Mesendoderm (in vitro differentiated cells): Measurements from ENCODE around the gene ZBTB46.

Experiments used
- DNase-seq: peaks from one replicate; pipeline ENCODE4 v3.0.0; 2013
- H2AK5ac ChIP-seq: 2 replicates; pipeline ENCODE4 v1.6.1; 2013; ENCODE audit warnings: low read length, inconsistent platforms
- H2BK120ac ChIP-seq: 2 replicates; pipeline ENCODE4 v1.6.1; 2013; ENCODE audit warnings: low read depth, mild to moderate bottlenecking, low read length, moderate library complexity, mixed read lengths
- H2BK15ac ChIP-seq: replicated peaks from 2 replicates; pipeline ENCODE4 v1.6.1; 2013; ENCODE audit warnings: low read depth, mild to moderate bottlenecking, moderate library complexity
- H2BK5ac ChIP-seq: 2 replicates; pipeline ENCODE4 v1.6.1; 2013; ENCODE audit warnings: low read length, inconsistent platforms
- H3K18ac ChIP-seq: 2 replicates; pipeline ENCODE4 v1.6.1; 2013; ENCODE audit warnings: mild to moderate bottlenecking, low read length, mixed read lengths
- H3K23ac ChIP-seq: one replicate; pipeline ENCODE4 v1.6.1; 2013; ENCODE audit warnings: low read length
- H3K27ac ChIP-seq: 2 replicates; pipeline ENCODE4 v1.5.1; 2013; ENCODE audit warnings: low read depth, mild to moderate bottlenecking, inconsistent platforms, low read length, moderate library complexity
- H3K27me3 ChIP-seq: 2 replicates; pipeline ENCODE4 v1.6.1; 2013; ENCODE audit warnings: low read length, control low read depth, mild to moderate bottlenecking, inconsistent platforms; ENCODE audit not compliant: insufficient read depth, poor library complexity
- H3K36me3 ChIP-seq: 2 replicates; pipeline ENCODE4 v1.6.1; 2013; ENCODE audit warnings: low read length, inconsistent platforms; ENCODE audit not compliant: control insufficient read depth, insufficient read depth
- H3K4ac ChIP-seq: one replicate; pipeline ENCODE4 v1.6.1; 2013; ENCODE audit warnings: low read depth, mild to moderate bottlenecking, low read length, moderate library complexity
- H3K4me1 ChIP-seq: 2 replicates; pipeline ENCODE4 v1.6.1; 2013; ENCODE audit warnings: low read depth, low read length, inconsistent platforms; ENCODE audit not compliant: control insufficient read depth
- H3K4me2 ChIP-seq: 2 replicates; pipeline ENCODE4 v1.6.1; 2013; ENCODE audit warnings: low read length
- H3K4me3 ChIP-seq: 2 replicates; pipeline ENCODE4 v1.5.1; 2013; ENCODE audit warnings: mild to moderate bottlenecking, low read length
- H3K56ac ChIP-seq: one replicate; pipeline ENCODE4 v1.6.1; 2013; ENCODE audit warnings: low read length
- H3K79me1 ChIP-seq: 2 replicates; pipeline ENCODE4 v1.6.1; 2013; ENCODE audit warnings: low read length, inconsistent platforms
- H3K79me2 ChIP-seq: 2 replicates; pipeline ENCODE4 v1.6.1; 2013; ENCODE audit warnings: mild to moderate bottlenecking, low read length; ENCODE audit not compliant: control insufficient read depth, insufficient read depth
- H3K9ac ChIP-seq: 2 replicates; pipeline ENCODE4 v1.6.1; 2013; ENCODE audit warnings: low read length, inconsistent platforms
- H4K5ac ChIP-seq: one replicate; pipeline ENCODE4 v1.6.1; 2013; ENCODE audit warnings: low read length
- H4K8ac ChIP-seq: one replicate; pipeline ENCODE4 v1.6.1; 2013; ENCODE audit warnings: low read depth, mild to moderate bottlenecking, control low read depth, low read length, moderate library complexity
- WGBS: extraction: QIAGEN DNeasy Blood & Tissue Kit; methylation state at CpG from one replicate; pipeline ENCODE4 v1.1.7; 2013; ENCODE audit warnings: low lambda C conversion rate, missing lambda C conversion rate; ENCODE audit not compliant: insufficient coverage; ENCODE audit errors: extremely low coverage; 5-methylcytosine and 5-hydroxymethylcytosine counted together

Gene ZBTB46

GRCh38 chr20:63698739-63699465 lies 132.2 kb downstream of the ZBTB46 start:
- Histone ChIP-seq H3K79me2 (no peaks in the 10 kb centered on the region), H2BK15ac (no peak overlapping the region), H3K23ac (no peak overlapping the region), H3K4ac (no peak overlapping the region), H3K27ac (no peak overlapping the region), H3K9ac (no peak overlapping the region), H3K4me2 (no peak overlapping the region), H2AK5ac (no peak overlapping the region), H3K36me3 (no peaks in the 10 kb centered on the region), H3K4me1 (no peaks in the 10 kb centered on the region), H2BK120ac (no peak overlapping the region), H2BK5ac (no peak overlapping the region), H3K18ac (no peak overlapping the region), H3K56ac (peak overlapping the region; percentile 25), H4K5ac (no peak overlapping the region), H4K8ac (no peak overlapping the region), H3K27me3 (no peaks in the 10 kb centered on the region), H3K4me3 (no peak overlapping the region), H3K79me1 (no peaks in the 10 kb centered on the region)
- no CpG with 5 or more reads among the region's 19 CpGs for WGBS
- DNase-seq: peak; percentile 52

- no CpG with 5 or more reads among the region's 40 CpGs for WGBS
- no peaks in the 10 kb centered on the region for H3K79me2 ChIP-seq
- H3K18ac ChIP-seq: no peak overlapping the region
- no peak overlapping the region for H4K8ac ChIP-seq
- DNase-seq: no peak
- H3K27ac ChIP-seq: no peak overlapping the region
- H3K4me2 ChIP-seq: no peak overlapping the region
- H3K56ac ChIP-seq: no peak overlapping the region
- H3K27me3 ChIP-seq: no peaks in the 10 kb centered on the region
- H3K23ac ChIP-seq: no peak overlapping the region
- H2BK120ac ChIP-seq: no peak overlapping the region
- H3K9ac ChIP-seq: no peak overlapping the region
- H2BK5ac ChIP-seq: no peak overlapping the region
- no peak overlapping the region for H4K5ac ChIP-seq
- no peak overlapping the region for H2AK5ac ChIP-seq
- no peaks in the 10 kb centered on the region for H3K36me3 ChIP-seq
- no peak overlapping the region for H3K4me3 ChIP-seq
- H3K4me1 ChIP-seq: no peaks in the 10 kb centered on the region
- H3K79me1 ChIP-seq: no peaks in the 10 kb centered on the region
- no peak overlapping the region for H3K4ac ChIP-seq
- no peak overlapping the region for H2BK15ac ChIP-seq
These were observed 133.1 kb downstream of the ZBTB46 start for GRCh38 chr20:63697868-63698545.

- DNase-seq: no peak
These were observed 133.7 kb downstream of the ZBTB46 start for GRCh38 chr20:63697357-63697867.

GRCh38 chr20:63696628-63697356 lies 134.3 kb downstream of the ZBTB46 start, which contains the start of gene TNFRSF6B:
Gene TNFRSF6B (plus strand): TSS chr20:63696652. CDS start chr20:63696768, 116 bp downstream.
- Histone ChIP-seq H4K5ac (no peak within 1 kb of the TSS), H3K4ac (no peak within 1 kb of the TSS), H2BK5ac (no peak within 1 kb of the TSS), H3K23ac (peak within 1 kb of the TSS; percentile 89), H3K18ac (no peak within 1 kb of the TSS), H3K4me1 (no peaks in the 10 kb centered on the region), H3K27me3 (no peaks in the 10 kb centered on the region), H4K8ac (no peak within 1 kb of the TSS), H2BK15ac (no peak within 1 kb of the TSS), H3K9ac (peak within 1 kb of the TSS; percentile 55), H3K56ac (peak within 1 kb of the TSS; percentile 83), H3K36me3 (no peaks in the 10 kb centered on the region), H2AK5ac (no peak within 1 kb of the TSS), H3K79me1 (no peaks in the 10 kb centered on the region), H2BK120ac (no peak within 1 kb of the TSS), H3K27ac (no peak within 1 kb of the TSS), H3K4me3 (no peak within 1 kb of the TSS), H3K4me2 (peak within 1 kb of the TSS; percentile 26), H3K79me2 (no peaks in the 10 kb centered on the region)
- no peak for DNase-seq
- no CpG with 5 or more reads among the region's 52 CpGs for WGBS

More at GRCh38 chr20:63697357-63697867, 133.7 kb downstream of the ZBTB46 start:
- no peak overlapping the region for H3K4me3 ChIP-seq
- no peaks in the 10 kb centered on the region for H3K79me2 ChIP-seq
- no peak overlapping the region for H3K4ac ChIP-seq
- H3K27me3 ChIP-seq: no peaks in the 10 kb centered on the region
- H4K5ac ChIP-seq: no peak overlapping the region
- no peak overlapping the region for H3K23ac ChIP-seq
- H3K27ac ChIP-seq: no peak overlapping the region
- no CpG with 5 or more reads among the region's 7 CpGs for WGBS
- no peak overlapping the region for H3K56ac ChIP-seq
- H2BK120ac ChIP-seq: no peak overlapping the region
- no peak overlapping the region for H2BK15ac ChIP-seq
- no peaks in the 10 kb centered on the region for H3K79me1 ChIP-seq
- H3K18ac ChIP-seq: no peak overlapping the region
- H4K8ac ChIP-seq: no peak overlapping the region
- no peak overlapping the region for H3K9ac ChIP-seq
- H3K4me1 ChIP-seq: no peaks in the 10 kb centered on the region
- no peak overlapping the region for H2AK5ac ChIP-seq
- H2BK5ac ChIP-seq: no peak overlapping the region
- no peaks in the 10 kb centered on the region for H3K36me3 ChIP-seq
- no peak overlapping the region for H3K4me2 ChIP-seq

- no peak overlapping the region for H3K56ac ChIP-seq
- H4K8ac ChIP-seq: no peak overlapping the region
- no peaks in the 10 kb centered on the region for H3K27me3 ChIP-seq
These were observed 134.8 kb downstream of the ZBTB46 start for GRCh38 chr20:63696306-63696627.

More at GRCh38 chr20:63696306-63696627, 134.8 kb downstream of the ZBTB46 start:
- Histone ChIP-seq H4K5ac (no peak overlapping the region), H3K36me3 (no peaks in the 10 kb centered on the region), H3K4ac (no peak overlapping the region), H3K27ac (no peak overlapping the region), H3K23ac (no peak overlapping the region), H3K9ac (no peak overlapping the region), H2BK15ac (no peak overlapping the region), H3K4me1 (no peaks in the 10 kb centered on the region), H2AK5ac (no peak overlapping the region), H3K4me2 (no peak overlapping the region), H2BK120ac (no peak overlapping the region), H3K79me1 (no peaks in the 10 kb centered on the region), H2BK5ac (no peak overlapping the region), H3K79me2 (no peaks in the 10 kb centered on the region), H3K18ac (no peak overlapping the region), H3K4me3 (no peak overlapping the region)
- DNase-seq: peak; percentile 74
- no CpG with 5 or more reads among the region's 6 CpGs for whole genome bisulfite sequencing
